Right forelimb (tissue), 1 donor: ENCODE measurements around the gene RAB37.

ENCODE experiments used
- DNase-seq: peaks from one replicate; pipeline ENCODE4 v3.0.0-alpha.2; 2018

RAB37 gene

GRCh38 chr17:74764751-74765286, 27.8 kb downstream of the RAB37 start:
- no peak for DNase-seq

- no peak for DNase-seq
These were observed 29.4 kb downstream of the RAB37 start for GRCh38 chr17:74766413-74766812.

GRCh38 chr17:74767111-74767516, 30.1 kb downstream of the RAB37 start:
- DNase-seq = no peak

GRCh38 chr17:74768069-74768762, 31.2 kb downstream of the RAB37 start:
- no peak for DNase-seq

- no peak for DNase-seq
These were observed 31.7 kb downstream of the RAB37 start for GRCh38 chr17:74768763-74769114.

GRCh38 chr17:74769266-74769855, 32.3 kb downstream of the RAB37 start:
- no peak for DNase-seq

- no peak for DNase-seq
These were observed 32.9 kb downstream of the RAB37 start for GRCh38 chr17:74769856-74770497.

GRCh38 chr17:74770498-74771318, 33.7 kb downstream of the RAB37 start:
- no peak for DNase-seq

GRCh38 chr17:74771319-74771914, 34.4 kb downstream of the RAB37 start:
- no peak for DNase-seq

- no peak for DNase-seq
These were observed 35.0 kb downstream of the RAB37 start for GRCh38 chr17:74772053-74772452.

- no peak for DNase-seq
These were observed 36.4 kb downstream of the RAB37 start for GRCh38 chr17:74773414-74773813.

GRCh38 chr17:74773871-74774286, 36.8 kb downstream of the RAB37 start:
- no peak for DNase-seq

- no peak for DNase-seq
These were observed 38.5 kb downstream of the RAB37 start for GRCh38 chr17:74775409-74776043.

- DNase-seq = peak; percentile 99
These were observed 39.2 kb downstream of the RAB37 start, which contains the start of gene NAT9 for GRCh38 chr17:74776044-74776962. NAT9 (minus strand) TSS chr17:74776345; CDS start chr17:74775698, 647 bp downstream.

- DNase-seq = no peak
These were observed 39.9 kb downstream of the RAB37 start for GRCh38 chr17:74776990-74777389.

- no peak for DNase-seq
These were observed 41.0 kb downstream of the RAB37 start for GRCh38 chr17:74777901-74778515.

GRCh38 chr17:74778960-74779359, 41.9 kb downstream of the RAB37 start:
- DNase-seq = no peak

GRCh38 chr17:74779501-74779900, 42.4 kb downstream of the RAB37 start:
- no peak for DNase-seq

GRCh38 chr17:74779948-74780400, 42.9 kb downstream of the RAB37 start:
- no peak for DNase-seq
